MCF 10A (cell line): ENCODE results near the gene SART3. TPM values are rescaled to one million over a fixed set of nuclear protein-coding genes. Genes with fewer than 3 reads are reported as not detected.
A peak's percentile ranks its signal among the peaks of the same experiment; 100 is the strongest.

ENCODE experiments used
- BruUV-seq: library from RNA; stranded (reverse); fragments of 400-500 nt; replicated peaks from 2 replicates; lab custom pipeline; 2021; lab: Mats Ljungman, UMichigan
- CTCF ChIA-PET: fragments of 300-600 bp; sonication (Branson Sonifier 250); formaldehyde crosslinking; extraction: SDS; loops from one replicate; lab custom pipeline; 2021; ENCODE audit warnings: antibody characterized with exemption, inconsistent platforms; lab: Yijun Ruan, JAX
- POLR2A ChIA-PET: fragments of 300-600, 350-650 bp; sonication (Branson Sonifier 250); formaldehyde crosslinking; extraction: SDS; loops from one replicate; lab custom pipeline; 2020; ENCODE audit warnings: antibody characterized with exemption, inconsistent platforms; lab: Yijun Ruan, JAX
- DNase-seq: peaks from one replicate; pipeline ENCODE4 v3.0.0-alpha.2; 2018; ENCODE audit not compliant: unreplicated experiment
- H3K27ac Mint-ChIP-seq: one replicate; pipeline ENCODE4 v1.8.0; 2022; ENCODE audit warnings: mild to moderate bottlenecking, low read depth, mixed read lengths; ENCODE audit not compliant: unreplicated experiment
- H3K27me3 Mint-ChIP-seq: one replicate; pipeline ENCODE4 v1.8.0; 2022; ENCODE audit warnings: mixed read lengths; ENCODE audit not compliant: insufficient read depth, unreplicated experiment
- H3K36me3 Mint-ChIP-seq: one replicate; pipeline ENCODE4 v1.8.0; 2022; ENCODE audit warnings: mild to moderate bottlenecking, moderate library complexity, mixed read lengths; ENCODE audit not compliant: insufficient read depth, unreplicated experiment
- H3K4me1 Mint-ChIP-seq: one replicate; pipeline ENCODE4 v1.8.0; 2022; ENCODE audit warnings: mixed read lengths; ENCODE audit not compliant: insufficient read depth, unreplicated experiment
- H3K4me3 Mint-ChIP-seq: one replicate; pipeline ENCODE4 v1.8.0; 2022; ENCODE audit warnings: mild to moderate bottlenecking, moderate library complexity, mixed read lengths; ENCODE audit not compliant: unreplicated experiment
- H3K9me3 Mint-ChIP-seq: one replicate; pipeline ENCODE4 v1.8.0; 2022; ENCODE audit warnings: mixed read lengths; ENCODE audit not compliant: unreplicated experiment
- intact Hi-C: fragments of 100-400 bp; cut with micrococcal nuclease; formaldehyde crosslinking; loops from 2 replicates; pipeline ENCODE4 v1.14.1; 2022
- total RNA-seq: library from RNA; stranded (reverse); gene quantifications from 2 replicates; pipeline ENCODE4 v1.2.3, GENCODE V29; 2022
- TF ChIP-seq, protein P1 (sequence below): fragments of 200-600 bp; IDR thresholded peaks from one replicate; pipeline ENCODE4 v1.8.0; 2022; ENCODE audit warnings: antibody characterized with exemption, mild to moderate bottlenecking; ENCODE audit not compliant: unreplicated experiment

The SART3 gene
- total RNA-seq, 1 experiment from 2014 or later = 73.4 TPM

DNA sequence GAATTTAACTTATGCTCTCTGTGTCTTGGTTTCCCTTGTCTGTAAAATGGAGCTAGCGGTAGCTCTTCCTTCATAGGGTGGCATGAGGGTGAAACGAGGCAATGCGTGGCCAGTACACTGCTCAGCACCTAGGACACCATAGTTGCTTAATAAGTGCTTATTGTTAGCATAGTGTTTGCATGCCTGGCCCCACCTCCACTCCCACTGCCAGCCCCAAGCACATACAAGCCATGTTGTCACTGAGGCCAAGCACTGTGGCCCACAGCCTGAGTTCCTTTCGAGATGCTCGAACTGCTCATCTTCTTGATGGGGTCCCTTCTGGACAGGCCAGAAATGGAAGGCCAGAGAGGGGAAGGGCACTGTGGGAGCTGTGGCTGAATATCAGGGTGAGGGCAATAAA is 45.1 kb downstream of the SART3 start:
- BruUV-seq = no TSS peak
- CTCF ChIA-PET = interaction anchor here (1.3 to 1.6 kb wide), 3 partner anchors 48 to 597 kb away, joined by 5 to 8 read pairs (median 5); no protein-coding TSS in a partner anchor
- H3K27me3 Mint-ChIP-seq = no peaks in the 10 kb centered on the region
- peak overlapping the region; percentile 57 for H3K27ac Mint-ChIP-seq
- TF ChIP-seq, protein P1, sequence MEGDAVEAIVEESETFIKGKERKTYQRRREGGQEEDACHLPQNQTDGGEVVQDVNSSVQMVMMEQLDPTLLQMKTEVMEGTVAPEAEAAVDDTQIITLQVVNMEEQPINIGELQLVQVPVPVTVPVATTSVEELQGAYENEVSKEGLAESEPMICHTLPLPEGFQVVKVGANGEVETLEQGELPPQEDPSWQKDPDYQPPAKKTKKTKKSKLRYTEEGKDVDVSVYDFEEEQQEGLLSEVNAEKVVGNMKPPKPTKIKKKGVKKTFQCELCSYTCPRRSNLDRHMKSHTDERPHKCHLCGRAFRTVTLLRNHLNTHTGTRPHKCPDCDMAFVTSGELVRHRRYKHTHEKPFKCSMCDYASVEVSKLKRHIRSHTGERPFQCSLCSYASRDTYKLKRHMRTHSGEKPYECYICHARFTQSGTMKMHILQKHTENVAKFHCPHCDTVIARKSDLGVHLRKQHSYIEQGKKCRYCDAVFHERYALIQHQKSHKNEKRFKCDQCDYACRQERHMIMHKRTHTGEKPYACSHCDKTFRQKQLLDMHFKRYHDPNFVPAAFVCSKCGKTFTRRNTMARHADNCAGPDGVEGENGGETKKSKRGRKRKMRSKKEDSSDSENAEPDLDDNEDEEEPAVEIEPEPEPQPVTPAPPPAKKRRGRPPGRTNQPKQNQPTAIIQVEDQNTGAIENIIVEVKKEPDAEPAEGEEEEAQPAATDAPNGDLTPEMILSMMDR = no peak
- peak overlapping the region; percentile 90 for H3K4me3 Mint-ChIP-seq
- peaks cover 22% of the 10 kb centered on the region for H3K4me1 Mint-ChIP-seq
- intact Hi-C loops = loop anchor here (5.0 to 10.0 kb wide), 2 partner anchors 101 to 831 kb away; partner anchors contain the start of gene PWP1
- DNase-seq = peak; percentile 9
- no peaks in the 10 kb centered on the region for H3K9me3 Mint-ChIP-seq
- peaks cover 41% of the 10 kb centered on the region for H3K36me3 Mint-ChIP-seq
- POLR2A ChIA-PET = interaction anchor here (0.6 kb wide), 2 partner anchors 577 to 598 kb away, joined by 3 read pairs; partner anchors contain the start of gene ALKBH2

GRCh38 chr12:108514973-108515814 is 45.8 kb downstream of the SART3 start, which contains the start of gene FICD:
Gene FICD, plus strand, starts transcription at chr12:108515277. Its CDS starts 1,696 bp downstream, at chr12:108516973.
- ChIA-PET CTCF (interaction anchor here (0.7 to 1.6 kb wide), 4 partner anchors 49 to 757 kb away, joined by 4 to 8 read pairs (median 5); no protein-coding TSS in a partner anchor), POLR2A (interaction anchor here (0.5 to 0.9 kb wide), 4 partner anchors 41 to 755 kb away, joined by 3 read pairs; partner anchors contain the start of gene ALKBH2)
- Mint-ChIP-seq H3K4me1 (peaks cover 22% of the 10 kb centered on the region), H3K9me3 (no peaks in the 10 kb centered on the region), H3K27me3 (no peaks in the 10 kb centered on the region), H3K4me3 (peak within 1 kb of the TSS; percentile 90), H3K27ac (peak within 1 kb of the TSS; percentile 57), H3K36me3 (peaks cover 34% of the 10 kb centered on the region)
- peak; percentile 99 for DNase-seq
- intact Hi-C loops = loop anchor here (5.0 to 10.0 kb wide), 5 partner anchors 102 to 830 kb away; partner anchors contain the start of genes CMKLR1 and PWP1
- BruUV-seq = TSS peak; percentile 70
- TF ChIP-seq, protein P1 = no peak

- Mint-ChIP-seq H3K27me3 (no peaks in the 10 kb centered on the region), H3K36me3 (peaks cover 27% of the 10 kb centered on the region), H3K4me3 (peak overlapping the region; percentile 90), H3K4me1 (peaks cover 22% of the 10 kb centered on the region), H3K27ac (no peak overlapping the region), H3K9me3 (no peaks in the 10 kb centered on the region)
- CTCF ChIA-PET = interaction anchor here (0.6 to 3.0 kb wide), 9 partner anchors 24 to 756 kb away, joined by 3 to 51 read pairs (median 4); no protein-coding TSS in a partner anchor
- BruUV-seq = no TSS peak
- intact Hi-C loops = loop anchor here (5.0 to 10.0 kb wide), 4 partner anchors 177 to 830 kb away; partner anchors contain the start of genes CMKLR1 and PWP1
- TF ChIP-seq, protein P1 = no peak
- POLR2A ChIA-PET = interaction anchor here (0.5 to 1.1 kb wide), 3 partner anchors 41 to 754 kb away, joined by 3 read pairs; partner anchors contain the start of gene ISCU
- no peak for DNase-seq
Observed at GRCh38 chr12:108514468-108514972, 46.5 kb downstream of the SART3 start.
